ENCODE data around the gene AGPS. TPM values are rescaled to one million over a fixed set of nuclear protein-coding genes. Genes with fewer than 3 reads are reported as not detected.
A peak's percentile ranks its signal among the peaks of the same experiment; 100 is the strongest.

AGPS gene
- total RNA-seq, 1 donor from 2014 or later = 43.9 TPM

GRCh38 chr2:177535000-177535399 lies 142.4 kb downstream of the AGPS start:
- H3K9me3 Mint-ChIP-seq = no peaks in the 10 kb centered on the region
- peaks cover 11% of the 10 kb centered on the region for H3K36me3 Mint-ChIP-seq
- no peak for DNase-seq (ENCODE audit: low spot score in 2 of 2, unreplicated experiment in 2 of 2)
- H3K27ac Mint-ChIP-seq = no peak overlapping the region
- no peak overlapping the region for H3K4me3 Mint-ChIP-seq
- no peak for TF ChIP-seq CTCF (IDR thresholded peaks at IDR 0.05; ENCODE audit: unreplicated experiment)
- peaks cover 39% of the 10 kb centered on the region for H3K4me1 Mint-ChIP-seq
- no peaks in the 10 kb centered on the region for H3K27me3 Mint-ChIP-seq (ENCODE audit: low read depth)

GRCh38 chr2:177535958-177536504 lies 143.5 kb downstream of the AGPS start:
- Mint-ChIP-seq H3K27me3 (ENCODE audit: low read depth) (no peaks in the 10 kb centered on the region), H3K36me3 (peaks cover 11% of the 10 kb centered on the region), H3K9me3 (no peaks in the 10 kb centered on the region), H3K27ac (peak overlapping the region; percentile 15), H3K4me3 (no peak overlapping the region), H3K4me1 (peaks cover 33% of the 10 kb centered on the region)
- no peak for TF ChIP-seq CTCF (IDR thresholded peaks at IDR 0.05; ENCODE audit: unreplicated experiment)
- DNase-seq (ENCODE audit: low spot score in 2 of 2, unreplicated experiment in 2 of 2) = no peak

GRCh38 chr2:177537213-177537612 lies 144.6 kb downstream of the AGPS start:
- H3K4me3 Mint-ChIP-seq = no peak overlapping the region
- H3K36me3 Mint-ChIP-seq = peaks cover 10% of the 10 kb centered on the region
- H3K9me3 Mint-ChIP-seq = no peaks in the 10 kb centered on the region
- TF ChIP-seq CTCF (IDR thresholded peaks at IDR 0.05; ENCODE audit: unreplicated experiment) = no peak
- peaks cover 35% of the 10 kb centered on the region for H3K4me1 Mint-ChIP-seq
- DNase-seq (ENCODE audit: low spot score in 2 of 2, unreplicated experiment in 2 of 2) = no peak
- H3K27ac Mint-ChIP-seq = peak overlapping the region; percentile 45
- no peaks in the 10 kb centered on the region for H3K27me3 Mint-ChIP-seq (ENCODE audit: low read depth)

GRCh38 chr2:177537636-177538035 lies 145.1 kb downstream of the AGPS start:
- no peak overlapping the region for H3K4me3 Mint-ChIP-seq
- no peaks in the 10 kb centered on the region for H3K9me3 Mint-ChIP-seq
- DNase-seq (ENCODE audit: low spot score in 2 of 2, unreplicated experiment in 2 of 2) = no peak
- H3K27me3 Mint-ChIP-seq (ENCODE audit: low read depth) = no peaks in the 10 kb centered on the region
- peak overlapping the region; percentile 58 for H3K27ac Mint-ChIP-seq
- H3K36me3 Mint-ChIP-seq = peaks cover 10% of the 10 kb centered on the region
- H3K4me1 Mint-ChIP-seq = peaks cover 37% of the 10 kb centered on the region
- no peak for TF ChIP-seq CTCF (IDR thresholded peaks at IDR 0.05; ENCODE audit: unreplicated experiment)

GRCh38 chr2:177538323-177538722 lies 145.8 kb downstream of the AGPS start:
- H3K4me3 Mint-ChIP-seq = no peak overlapping the region
- H3K27ac Mint-ChIP-seq = no peak overlapping the region

More at GRCh38 chr2:177538323-177538722, 145.8 kb downstream of the AGPS start:
- no peaks in the 10 kb centered on the region for H3K9me3 Mint-ChIP-seq
- peaks cover 6% of the 10 kb centered on the region for H3K36me3 Mint-ChIP-seq
- DNase-seq (ENCODE audit: low spot score in 2 of 2, unreplicated experiment in 2 of 2) = no peak
- H3K27me3 Mint-ChIP-seq (ENCODE audit: low read depth) = no peaks in the 10 kb centered on the region
- TF ChIP-seq CTCF (IDR thresholded peaks at IDR 0.05; ENCODE audit: unreplicated experiment) = no peak
- H3K4me1 Mint-ChIP-seq = peaks cover 43% of the 10 kb centered on the region

Measured in mesothelial cell of epicardium (in vitro differentiated cells).